GM12873 (cell line): ENCODE measurements around the gene TEAD3.

Experiments
- TF ChIP-seq, protein P1 (sequence below): IDR thresholded peaks from 2 replicates; pipeline ENCODE4 v1.5.1; 2012; ENCODE audit warnings: low read depth, mild to moderate bottlenecking, moderate library complexity, low read length, control low read depth; ENCODE audit not compliant: insufficient read depth; ENCODE audit errors: missing control alignments

Gene TEAD3

DNA sequence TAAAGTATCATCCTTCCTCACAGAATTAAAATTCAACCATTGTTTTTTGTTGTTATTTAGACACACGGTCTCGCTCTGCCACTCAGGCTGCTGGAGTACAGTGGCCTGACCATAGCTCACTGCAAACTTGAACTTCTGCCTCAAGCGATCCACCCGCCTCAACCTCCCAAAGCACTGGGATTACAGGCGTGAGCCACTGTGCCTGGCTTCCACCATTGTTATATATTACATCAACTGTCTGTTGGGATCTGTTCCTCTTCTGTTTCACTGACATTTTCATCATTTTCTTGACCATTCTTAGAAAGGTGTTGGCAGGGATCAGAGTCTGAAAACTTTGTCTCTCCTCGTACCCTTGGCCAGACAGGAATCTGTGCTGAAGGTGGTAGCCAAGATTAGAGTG, 37.1 kb upstream of the TEAD3 start:
- TF ChIP-seq, protein P1, sequence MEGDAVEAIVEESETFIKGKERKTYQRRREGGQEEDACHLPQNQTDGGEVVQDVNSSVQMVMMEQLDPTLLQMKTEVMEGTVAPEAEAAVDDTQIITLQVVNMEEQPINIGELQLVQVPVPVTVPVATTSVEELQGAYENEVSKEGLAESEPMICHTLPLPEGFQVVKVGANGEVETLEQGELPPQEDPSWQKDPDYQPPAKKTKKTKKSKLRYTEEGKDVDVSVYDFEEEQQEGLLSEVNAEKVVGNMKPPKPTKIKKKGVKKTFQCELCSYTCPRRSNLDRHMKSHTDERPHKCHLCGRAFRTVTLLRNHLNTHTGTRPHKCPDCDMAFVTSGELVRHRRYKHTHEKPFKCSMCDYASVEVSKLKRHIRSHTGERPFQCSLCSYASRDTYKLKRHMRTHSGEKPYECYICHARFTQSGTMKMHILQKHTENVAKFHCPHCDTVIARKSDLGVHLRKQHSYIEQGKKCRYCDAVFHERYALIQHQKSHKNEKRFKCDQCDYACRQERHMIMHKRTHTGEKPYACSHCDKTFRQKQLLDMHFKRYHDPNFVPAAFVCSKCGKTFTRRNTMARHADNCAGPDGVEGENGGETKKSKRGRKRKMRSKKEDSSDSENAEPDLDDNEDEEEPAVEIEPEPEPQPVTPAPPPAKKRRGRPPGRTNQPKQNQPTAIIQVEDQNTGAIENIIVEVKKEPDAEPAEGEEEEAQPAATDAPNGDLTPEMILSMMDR, result no peak

DNA sequence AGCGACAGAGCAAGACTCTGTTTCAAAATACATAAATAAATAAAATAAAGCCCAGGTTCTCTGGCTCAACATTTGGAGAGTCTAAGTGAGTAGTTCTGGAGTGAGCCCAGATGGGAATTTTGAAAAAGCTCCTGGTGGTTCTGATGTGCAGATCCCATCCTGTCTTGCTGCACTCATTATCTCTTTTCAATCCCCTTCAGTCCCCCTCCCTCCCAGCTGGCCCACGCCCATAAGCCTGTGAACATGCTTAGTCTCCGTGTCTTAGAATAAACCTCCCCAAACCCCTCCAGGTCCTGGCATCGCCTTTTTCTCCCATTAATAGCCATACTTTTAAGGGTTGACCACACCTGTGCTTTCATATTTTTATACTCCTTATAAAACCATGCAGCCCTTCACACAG, 35.2 kb upstream of the TEAD3 start:
- TF ChIP-seq, protein P1, result no peak

DNA sequence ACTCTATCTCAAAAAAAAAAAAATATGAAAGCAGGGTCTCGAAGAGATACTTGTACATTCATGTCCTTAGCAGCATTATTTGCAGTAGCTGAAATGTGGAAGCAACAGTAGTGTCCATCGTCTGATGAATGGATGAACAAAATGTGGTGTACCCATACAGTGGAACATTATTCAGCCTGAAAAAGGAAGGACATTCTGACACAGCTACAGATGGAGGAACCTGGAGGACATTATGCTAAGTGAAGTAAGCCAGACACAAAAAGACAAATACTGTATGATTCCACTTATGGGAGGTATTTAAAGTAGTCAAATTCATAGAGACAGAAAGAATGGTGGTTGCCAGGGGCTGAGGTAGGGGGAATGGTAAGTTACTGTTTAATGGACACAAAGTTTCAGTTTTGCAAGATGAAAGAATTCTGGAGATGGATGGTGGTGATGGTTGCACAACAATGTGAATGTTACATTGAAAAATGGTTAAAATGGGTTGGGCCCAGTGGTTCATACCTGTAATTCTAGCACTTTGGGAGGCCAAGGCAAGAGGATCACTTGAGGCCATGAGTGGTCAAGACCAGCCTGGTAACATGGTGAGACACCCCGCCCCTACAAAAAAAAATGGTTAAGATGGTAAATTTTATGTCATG, 27.6 kb upstream of the TEAD3 start:
- TF ChIP-seq, protein P1, result no peak

DNA sequence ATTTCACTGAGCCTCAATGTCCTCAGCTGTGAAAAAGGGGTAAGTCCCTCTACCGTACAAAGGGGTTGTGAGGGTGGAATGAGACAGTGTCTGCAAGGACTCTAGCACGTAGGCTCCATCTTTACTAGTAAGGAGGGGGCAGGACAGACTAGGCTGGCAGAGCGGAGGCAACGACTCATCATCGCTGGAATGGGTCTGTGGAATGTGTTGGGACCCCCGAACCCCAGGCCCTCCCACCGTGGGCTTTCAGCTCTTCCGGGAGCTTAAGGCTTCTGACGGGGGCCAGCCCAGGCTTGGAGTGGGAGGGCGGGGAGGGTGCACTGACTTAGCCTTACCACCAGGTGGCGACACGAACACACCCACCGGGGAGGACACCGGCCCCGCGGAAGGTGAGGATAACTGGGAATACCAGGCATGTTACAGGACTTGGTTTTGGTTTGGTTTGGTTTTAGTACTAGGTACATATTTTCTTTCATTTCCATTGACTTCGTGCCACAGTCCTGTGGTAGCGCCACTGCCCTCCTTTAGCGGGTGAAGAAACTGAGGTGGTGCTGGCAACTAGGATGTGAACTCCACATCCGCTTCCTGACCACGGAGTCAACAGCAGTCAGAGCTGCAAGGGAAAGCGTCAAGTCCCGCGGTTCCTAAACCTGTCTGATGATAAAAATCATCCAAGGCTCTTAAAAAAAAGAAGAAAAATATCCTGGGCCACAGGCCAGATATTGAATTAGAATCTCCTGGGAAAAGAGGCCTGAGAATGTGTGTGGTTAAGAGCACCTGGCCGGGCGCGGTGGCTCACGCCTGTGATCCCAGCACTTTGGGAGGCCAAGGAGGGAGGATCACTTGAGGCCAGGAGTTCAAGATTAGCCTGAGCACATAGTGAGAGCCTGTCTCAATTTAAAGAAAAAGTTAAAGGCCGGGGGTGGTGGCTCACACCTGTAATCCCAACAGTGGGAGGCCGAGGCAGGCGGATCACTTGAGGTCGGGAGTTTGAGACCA, 26.1 kb upstream of the TEAD3 start:
- TF ChIP-seq, protein P1, result peak; percentile 96

DNA sequence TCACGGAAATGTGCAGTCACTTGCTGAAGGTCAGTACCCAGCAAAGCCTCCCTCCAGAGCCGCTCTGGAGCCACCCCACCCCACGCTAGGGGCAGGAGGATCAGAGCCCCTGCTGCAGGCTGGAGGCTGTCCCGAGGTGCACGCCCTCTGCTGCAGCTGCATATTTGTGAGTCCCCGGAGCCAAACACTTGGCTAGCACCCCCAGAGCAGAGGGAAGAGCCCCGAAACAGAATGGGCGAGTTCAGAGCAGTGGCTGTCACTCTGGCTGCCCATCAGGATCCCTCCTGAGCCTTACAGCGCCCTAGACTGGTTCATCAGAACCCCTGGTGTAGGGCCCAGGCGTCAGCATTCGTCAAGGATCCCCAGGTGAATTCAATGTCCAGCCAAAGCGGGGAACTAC, 25.3 kb upstream of the TEAD3 start:
- TF ChIP-seq, protein P1, result no peak

DNA sequence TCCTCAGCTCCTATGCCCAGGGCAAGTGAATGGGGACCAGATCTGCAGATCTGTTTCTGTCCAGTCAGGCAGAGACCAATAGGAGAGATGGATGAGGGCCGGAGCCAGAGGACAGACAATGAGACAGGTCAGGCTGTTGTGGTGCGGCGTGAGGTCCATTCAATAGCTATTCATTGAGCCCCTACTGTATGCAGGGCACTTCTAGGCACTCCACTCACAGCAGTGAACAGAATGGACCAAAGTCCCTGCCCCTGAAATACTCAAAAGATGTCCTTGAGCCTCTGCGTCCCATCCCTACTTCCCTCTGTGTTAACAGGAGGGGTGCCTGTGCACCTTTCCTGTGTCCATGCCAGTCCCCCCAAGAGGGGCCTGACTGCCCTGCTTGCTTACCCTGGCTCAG, 24.4 kb upstream of the TEAD3 start:
- TF ChIP-seq, protein P1, result no peak

DNA sequence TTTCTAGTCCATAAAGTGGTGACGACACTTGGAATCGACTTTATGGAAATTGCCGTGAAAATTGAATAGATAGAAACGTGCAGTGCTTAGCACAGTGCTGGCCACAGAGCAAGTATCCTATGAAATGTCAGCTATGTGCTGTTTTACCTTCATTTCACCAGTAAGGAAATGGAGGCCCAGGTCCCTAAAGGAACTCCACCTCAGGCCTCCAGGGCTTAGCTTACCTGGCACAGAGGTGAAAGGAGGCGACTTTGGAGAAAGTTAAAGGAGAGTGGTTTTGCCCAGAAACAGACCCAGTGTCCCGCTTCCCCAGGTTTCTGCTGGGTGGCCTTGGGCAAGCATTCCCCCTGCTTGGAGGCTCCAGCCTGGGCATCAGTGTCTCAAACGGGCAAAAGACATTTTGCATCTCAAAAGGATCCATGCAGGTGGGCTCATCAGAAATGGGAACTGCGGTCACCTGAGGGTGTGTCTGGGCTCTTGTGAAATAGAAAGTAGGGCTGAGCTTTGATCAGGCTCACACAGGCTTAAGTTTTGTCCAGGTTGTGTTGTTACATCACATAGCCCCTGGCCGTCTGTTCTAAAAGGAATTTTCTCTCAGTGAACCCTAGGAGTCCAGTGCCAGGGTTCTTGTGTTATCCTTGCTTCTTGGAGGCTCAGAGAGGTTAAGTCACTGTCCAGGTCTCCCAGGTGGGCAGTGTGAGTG, 22.6 kb upstream of the TEAD3 start:
- TF ChIP-seq, protein P1, result no peak
